A549 (cell line): ENCODE measurements around the gene GSTCD.
"Not testable (repeated sequence)": the region's sequence is repeated elsewhere in the genome, so short reads cannot be mapped to it uniquely, and the experiment has no call there.

Experiments used
- POLR2A ChIP-seq: IDR thresholded peaks from 2 replicates; pipeline ENCODE4 v1.6.1; 2012; ENCODE audit warnings: mild to moderate bottlenecking, low read length
- TF ChIP-seq, protein P1 (sequence below): fragments of 450-650 bp; IDR thresholded peaks from 2 replicates; pipeline ENCODE4 v1.6.1; 2014; ENCODE audit warnings: antibody characterized with exemption
- TF ChIP-seq, protein P2 (sequence below): fragments of >200 bp; sonication (Bioruptor Twin); formaldehyde crosslinking; IDR thresholded peaks from 3 replicates; pipeline ENCODE4 v1.5.1; 2016

DNA sequence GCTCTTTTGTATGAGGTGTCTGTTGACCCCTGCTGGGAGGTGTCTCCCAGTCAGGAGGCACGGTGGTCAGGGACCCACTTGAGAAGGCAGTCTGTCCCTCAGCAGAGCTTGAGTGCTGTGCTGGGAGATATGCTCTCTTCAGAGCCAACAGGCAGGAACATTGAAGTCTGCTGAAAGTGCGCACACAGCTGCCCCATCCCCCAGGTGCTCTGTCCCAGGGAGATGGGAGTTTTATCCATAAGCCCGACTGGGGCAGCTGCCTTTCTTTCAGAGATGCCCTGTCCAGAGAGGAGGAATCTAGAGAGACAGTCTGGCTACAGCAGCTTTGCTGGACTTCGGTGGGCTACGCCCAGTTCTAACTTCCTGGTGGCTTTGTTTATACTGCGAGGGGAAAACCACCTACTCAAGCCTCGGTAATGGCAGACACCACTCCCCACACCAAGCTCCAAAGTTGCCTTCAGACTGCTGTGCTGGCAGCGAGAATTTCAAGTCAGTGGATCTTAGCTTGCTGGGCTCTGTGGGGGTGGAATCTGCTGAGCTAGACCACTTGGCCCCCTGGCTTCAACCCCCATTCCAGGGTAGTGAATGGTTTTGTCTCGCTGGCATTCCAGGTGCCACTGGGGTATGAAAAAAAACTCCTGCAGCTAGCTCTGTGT, 67.3 kb downstream of the GSTCD start:
- TF ChIP-seq POLR2A, result not testable (repeated sequence)
- TF ChIP-seq, protein P1, sequence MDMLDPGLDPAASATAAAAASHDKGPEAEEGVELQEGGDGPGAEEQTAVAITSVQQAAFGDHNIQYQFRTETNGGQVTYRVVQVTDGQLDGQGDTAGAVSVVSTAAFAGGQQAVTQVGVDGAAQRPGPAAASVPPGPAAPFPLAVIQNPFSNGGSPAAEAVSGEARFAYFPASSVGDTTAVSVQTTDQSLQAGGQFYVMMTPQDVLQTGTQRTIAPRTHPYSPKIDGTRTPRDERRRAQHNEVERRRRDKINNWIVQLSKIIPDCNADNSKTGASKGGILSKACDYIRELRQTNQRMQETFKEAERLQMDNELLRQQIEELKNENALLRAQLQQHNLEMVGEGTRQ, result not testable (repeated sequence)
- TF ChIP-seq, protein P2, sequence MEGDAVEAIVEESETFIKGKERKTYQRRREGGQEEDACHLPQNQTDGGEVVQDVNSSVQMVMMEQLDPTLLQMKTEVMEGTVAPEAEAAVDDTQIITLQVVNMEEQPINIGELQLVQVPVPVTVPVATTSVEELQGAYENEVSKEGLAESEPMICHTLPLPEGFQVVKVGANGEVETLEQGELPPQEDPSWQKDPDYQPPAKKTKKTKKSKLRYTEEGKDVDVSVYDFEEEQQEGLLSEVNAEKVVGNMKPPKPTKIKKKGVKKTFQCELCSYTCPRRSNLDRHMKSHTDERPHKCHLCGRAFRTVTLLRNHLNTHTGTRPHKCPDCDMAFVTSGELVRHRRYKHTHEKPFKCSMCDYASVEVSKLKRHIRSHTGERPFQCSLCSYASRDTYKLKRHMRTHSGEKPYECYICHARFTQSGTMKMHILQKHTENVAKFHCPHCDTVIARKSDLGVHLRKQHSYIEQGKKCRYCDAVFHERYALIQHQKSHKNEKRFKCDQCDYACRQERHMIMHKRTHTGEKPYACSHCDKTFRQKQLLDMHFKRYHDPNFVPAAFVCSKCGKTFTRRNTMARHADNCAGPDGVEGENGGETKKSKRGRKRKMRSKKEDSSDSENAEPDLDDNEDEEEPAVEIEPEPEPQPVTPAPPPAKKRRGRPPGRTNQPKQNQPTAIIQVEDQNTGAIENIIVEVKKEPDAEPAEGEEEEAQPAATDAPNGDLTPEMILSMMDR, result not testable (repeated sequence)
